ENCODE results near the gene NFKBIL1. TPM values are rescaled to one million over a fixed set of nuclear protein-coding genes. Genes with fewer than 3 reads are reported as not detected.

Gene NFKBIL1
- total RNA-seq, 3 donors from 2014 or later (not counting 1 experiment from before 2014, with no cell fraction given) = 8.1 to 10.9 (median 10.7) TPM

- H3K4me3 ChIP-seq (ENCODE audit: low read length) = no peak overlapping the region
- no peak overlapping the region for H3K27ac ChIP-seq (ENCODE audit: low read length)
- H3K4me3 Mint-ChIP-seq = no peak overlapping the region
- intact Hi-C loops (cut with micrococcal nuclease) = no loop called here
- TF ChIP-seq CTCF (IDR thresholded peaks at IDR 0.05) = no peak
- peaks cover 16% of the 10 kb centered on the region for H3K36me3 ChIP-seq (ENCODE audit: control insufficient read depth, insufficient read depth, low read length)
- DNase-seq (no peak), ATAC-seq (no peak)
- 87% methylated on average over 4 of the region's 4 CpGs for WGBS (ENCODE audit: insufficient coverage)
- no peaks in the 10 kb centered on the region for H3K9me3 Mint-ChIP-seq
- no peaks in the 10 kb centered on the region for H3K27me3 ChIP-seq (ENCODE audit: control insufficient read depth, insufficient read depth, low read length)
- H3K4me1 Mint-ChIP-seq = peaks cover 4 to 10% of the 10 kb centered on the region in 2 donors
- no peaks in the 10 kb centered on the region for H3K4me1 ChIP-seq (ENCODE audit: control insufficient read depth, insufficient read depth, low read length)
- H3K27ac Mint-ChIP-seq = no peak overlapping the region
- no peaks in the 10 kb centered on the region for H3K27me3 Mint-ChIP-seq (ENCODE audit: low read depth in 2 of 2)
- H3K9me3 ChIP-seq (ENCODE audit: control insufficient read depth, insufficient read depth, low read length) = no peaks in the 10 kb centered on the region
- H3K36me3 Mint-ChIP-seq = peaks cover 8% of the 10 kb centered on the region
Measured at GRCh38 chr6:31525932-31526591, 21.3 kb upstream of the NFKBIL1 start.

GRCh38 chr6:31528307-31528777 lies 19.1 kb upstream of the NFKBIL1 start:
- Mint-ChIP-seq H3K4me3 (no peak overlapping the region), H3K27me3 (ENCODE audit: low read depth in 2 of 2) (no peaks in the 10 kb centered on the region), H3K4me1 (peaks cover 9 to 15% of the 10 kb centered on the region in 2 donors), H3K27ac (peak overlapping the region; percentile 70 to 71), H3K36me3 (peaks cover 8% of the 10 kb centered on the region), H3K9me3 (no peaks in the 10 kb centered on the region)
- intact Hi-C loops (cut with micrococcal nuclease) = no loop called here
- H3K4me3 ChIP-seq (ENCODE audit: low read length) = no peak overlapping the region
- WGBS (ENCODE audit: insufficient coverage) = 100% methylated on average over 4 of the region's 4 CpGs
- TF ChIP-seq CTCF (IDR thresholded peaks at IDR 0.05) = no peak
- H3K4me1 ChIP-seq (ENCODE audit: control insufficient read depth, insufficient read depth, low read length) = no peaks in the 10 kb centered on the region
- no peaks in the 10 kb centered on the region for H3K27me3 ChIP-seq (ENCODE audit: control insufficient read depth, insufficient read depth, low read length)
- ATAC-seq = peak in 1 of 3 donors; percentile 16
- H3K27ac ChIP-seq (ENCODE audit: low read length) = no peak overlapping the region
- DNase-seq = no peak
- H3K9me3 ChIP-seq (ENCODE audit: control insufficient read depth, insufficient read depth, low read length) = no peaks in the 10 kb centered on the region
- peaks cover 38% of the 10 kb centered on the region for H3K36me3 ChIP-seq (ENCODE audit: control insufficient read depth, insufficient read depth, low read length)

GRCh38 chr6:31528821-31529328 lies 18.5 kb upstream of the NFKBIL1 start, which contains the start of gene MCCD1:
Gene MCCD1 (plus strand): TSS chr6:31528962. CDS start chr6:31529015, 53 bp downstream.
- peaks cover 42% of the 10 kb centered on the region for H3K36me3 ChIP-seq (ENCODE audit: control insufficient read depth, insufficient read depth, low read length)
- WGBS (ENCODE audit: insufficient coverage) = 89% methylated on average over 6 of the region's 7 CpGs
- no peaks in the 10 kb centered on the region for H3K27me3 ChIP-seq (ENCODE audit: control insufficient read depth, insufficient read depth, low read length)
- H3K27ac ChIP-seq (ENCODE audit: low read length) = no peak within 1 kb of the TSS
- Mint-ChIP-seq H3K27ac (peak within 1 kb of the TSS; percentile 70 to 71), H3K27me3 (ENCODE audit: low read depth in 2 of 2) (no peaks in the 10 kb centered on the region), H3K4me3 (no peak within 1 kb of the TSS), H3K36me3 (peaks cover 8% of the 10 kb centered on the region), H3K9me3 (no peaks in the 10 kb centered on the region), H3K4me1 (peaks cover 11 to 19% of the 10 kb centered on the region in 2 donors)
- H3K9me3 ChIP-seq (ENCODE audit: control insufficient read depth, insufficient read depth, low read length) = no peaks in the 10 kb centered on the region
- H3K4me3 ChIP-seq (ENCODE audit: low read length) = no peak within 1 kb of the TSS
- ATAC-seq (peak in 1 of 3 donors; percentile 24), DNase-seq (no peak)
- no peak for TF ChIP-seq CTCF (IDR thresholded peaks at IDR 0.05)
- no peaks in the 10 kb centered on the region for H3K4me1 ChIP-seq (ENCODE audit: control insufficient read depth, insufficient read depth, low read length)
- intact Hi-C loops (cut with micrococcal nuclease) = no loop called here

Data from natural killer cell (primary cell).